ENCODE results near the gene FOXN3. TPM values are rescaled to one million over a fixed set of nuclear protein-coding genes. Genes with fewer than 3 reads are reported as not detected.

Gene FOXN3
- total RNA-seq, 1 experiment from 2014 or later, result 125 TPM

- Mint-ChIP-seq H3K4me3 (no peak overlapping the region), H3K36me3 (ENCODE audit: insufficient read depth in 1 of 3, low read depth in 3 of 3) (peaks cover 9 to 15% (median 10%) of the 10 kb centered on the region in 3 experiments; a peak in 5 of 7 replicates), H3K9me3 (no peaks in the 10 kb centered on the region), H3K27me3 (ENCODE audit: low read depth) (no peaks in the 10 kb centered on the region), H3K27ac (no peak overlapping the region), H3K4me1 (peaks cover 65 to 67% of the 10 kb centered on the region in 2 experiments)
- Histone ChIP-seq H4K20me1 (ENCODE audit: control insufficient read depth, insufficient read depth, insufficient read length) (no peaks in the 10 kb centered on the region), H3K56ac (ENCODE audit: insufficient read length, low read depth, low read length) (no peak overlapping the region), H2AFZ (ENCODE audit: low read length) (no peak overlapping the region), H3K9ac (ENCODE audit: extremely low read depth, insufficient read length, low read length) (no peak overlapping the region), H2AK5ac (ENCODE audit: insufficient read length, low read length) (no peak overlapping the region), H3K27ac (ENCODE audit: insufficient read length, low read depth, low read length) (no peak overlapping the region), H2BK120ac (ENCODE audit: low read depth, low read length, poor library complexity, severe bottlenecking) (no peak overlapping the region), H2BK5ac (ENCODE audit: insufficient read length, low read length) (no peak overlapping the region), H3K14ac (ENCODE audit: insufficient read depth, low read length) (no peak overlapping the region), H4K91ac (ENCODE audit: insufficient read length, low read depth, low read length) (no peak overlapping the region), H2BK20ac (ENCODE audit: low read depth, low read length, poor library complexity, severe bottlenecking) (no peak overlapping the region), H3K79me2 (ENCODE audit: insufficient read depth, low read length) (peaks cover 2% of the 10 kb centered on the region; the same call in 1 of the 2 replicates), H3K27me3 (ENCODE audit: insufficient read depth, low read length) (no peaks in the 10 kb centered on the region), H4K8ac (replicated peaks; ENCODE audit: insufficient read length, low read depth, low read length) (no peak overlapping the region), H3K79me1 (ENCODE audit: insufficient read depth, low read depth, low read length, poor library complexity, severe bottlenecking) (no peaks in the 10 kb centered on the region), H3K18ac (ENCODE audit: insufficient read length, low read depth, low read length) (no peak overlapping the region), H4K5ac (ENCODE audit: insufficient read length, low read depth, low read length) (no peak overlapping the region), H3K4ac (ENCODE audit: low read depth, low read length) (no peak overlapping the region), H3T11ph (ENCODE audit: low read length) (no peak overlapping the region), H2BK12ac (ENCODE audit: insufficient read length, low read depth, low read length) (no peak overlapping the region), H2BK15ac (ENCODE audit: low read depth, low read length) (no peak overlapping the region), H3K4me1 (ENCODE audit: insufficient read depth, low read length) (peaks cover 6% of the 10 kb centered on the region; the same call in 1 of the 2 replicates), H3K23me2 (ENCODE audit: insufficient read length, low read depth, low read length, poor library complexity, severe bottlenecking) (no peaks in the 10 kb centered on the region), H3K9me3 (ENCODE audit: control insufficient read depth, low read depth, low read length) (no peaks in the 10 kb centered on the region), H3K4me2 (ENCODE audit: insufficient read depth, insufficient read length, low read length) (no peak overlapping the region), H3K23ac (ENCODE audit: insufficient read length, low read depth, low read length) (no peak overlapping the region)
- WGBS (ENCODE audit: extremely low coverage, insufficient read length, low lambda C conversion rate), result no CpG with 5 or more reads among the region's 3 CpGs
- TF ChIP-seq CTCF (conservative IDR thresholded peaks at IDR 0.05), result no peak
- DNase-seq, result no peak
Observed at GRCh38 chr14:89209558-89209957, 207.5 kb downstream of the FOXN3 start.
